Mucosa of descending colon (tissue), 3 donors: ENCODE measurements around the gene CEP83. TPM values are rescaled to one million over a fixed set of nuclear protein-coding genes. Genes with fewer than 3 reads are reported as not detected.

Experiments used
- ATAC-seq: fragments of 200-7000 bp; cut with Tn5 transposase; one replicate; pipeline ENCODE4 v1.9.1; 2020; ENCODE audit warnings: mild to moderate bottlenecking, moderate library complexity
- DNase-seq, 3 donors: peaks; one replicate each; pipeline ENCODE4 v3.0.0-alpha.2; 2020
- H3K36me3 ChIP-seq: fragments of 200-600 bp; one replicate; pipeline ENCODE4 v1.8.0; 2021; ENCODE audit warnings: low read depth, mild to moderate bottlenecking
- H3K4me1 ChIP-seq: fragments of 200-600 bp; one replicate; pipeline ENCODE4 v1.8.0; 2021; ENCODE audit warnings: low read depth, mild to moderate bottlenecking
- H3K4me3 ChIP-seq: fragments of 200-600 bp; one replicate; pipeline ENCODE4 v1.8.0; 2021; ENCODE audit warnings: mild to moderate bottlenecking
- H3K9me3 ChIP-seq: fragments of 200-600 bp; one replicate; pipeline ENCODE4 v1.8.0; 2021; ENCODE audit warnings: mild to moderate bottlenecking
- intact Hi-C, 2 donors: fragments of 100-400 bp; cut with DNase I in 1 of 2; cut with micrococcal nuclease in 1 of 2; formaldehyde crosslinking; loops; one replicate each; pipeline versions ENCODE4 v1.11.0 to v1.11.1; 2022; cut with DNase I, micrococcal nuclease
- total RNA-seq, 3 donors: library from RNA; stranded (reverse); fragmentation: NEBNext Ultra II Directional in 2 of 3; extraction: Animal tissue kit (Norgen Biotek cat#: 25700) in 2 of 3; gene quantifications; one replicate each; pipeline versions ENCODE4 v1.2.1 to v1.2.4, GENCODE V29; 2021 to 2023
- TF ChIP-seq, protein P1 (sequence below): fragments of 200-600 bp; IDR thresholded peaks from one replicate; pipeline ENCODE4 v1.8.0; 2022; ENCODE audit warnings: antibody characterized with exemption, mild to moderate bottlenecking
- donor health status: DM: no; HTN: no; CAD: no; lungs with moderate emphysema.
- donor health status: DM: no; HTN: no; CAD: no.
- donor health status: DM: no; HTN: yes; CAD: no.

CEP83 gene
- total RNA-seq, 3 donors from 2014 or later, result 11.7 to 14.4 (median 14.3) TPM

DNA sequence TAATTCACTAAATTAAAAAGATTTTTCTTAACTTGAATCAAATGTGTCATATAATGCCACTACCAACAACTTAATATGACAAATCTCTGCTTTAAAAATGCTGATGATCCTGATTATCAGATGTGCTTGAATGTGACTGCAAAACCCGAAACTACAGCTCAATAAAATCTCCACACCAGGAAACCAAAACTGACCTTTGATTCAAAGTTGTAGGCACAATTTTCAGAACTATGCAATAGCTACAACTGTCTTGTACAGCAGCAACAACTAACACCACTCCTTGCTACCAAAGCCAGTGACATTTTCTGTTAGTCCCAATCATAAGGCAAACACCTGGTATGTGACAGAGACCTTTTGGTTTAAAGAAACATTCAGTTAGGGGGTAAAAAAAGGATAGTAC lies 147.3 kb downstream of the CEP83 start:
- H3K36me3 ChIP-seq, result no peaks in the 10 kb centered on the region
- H3K9me3 ChIP-seq, result peaks cover 2% of the 10 kb centered on the region
- TF ChIP-seq, protein P1, sequence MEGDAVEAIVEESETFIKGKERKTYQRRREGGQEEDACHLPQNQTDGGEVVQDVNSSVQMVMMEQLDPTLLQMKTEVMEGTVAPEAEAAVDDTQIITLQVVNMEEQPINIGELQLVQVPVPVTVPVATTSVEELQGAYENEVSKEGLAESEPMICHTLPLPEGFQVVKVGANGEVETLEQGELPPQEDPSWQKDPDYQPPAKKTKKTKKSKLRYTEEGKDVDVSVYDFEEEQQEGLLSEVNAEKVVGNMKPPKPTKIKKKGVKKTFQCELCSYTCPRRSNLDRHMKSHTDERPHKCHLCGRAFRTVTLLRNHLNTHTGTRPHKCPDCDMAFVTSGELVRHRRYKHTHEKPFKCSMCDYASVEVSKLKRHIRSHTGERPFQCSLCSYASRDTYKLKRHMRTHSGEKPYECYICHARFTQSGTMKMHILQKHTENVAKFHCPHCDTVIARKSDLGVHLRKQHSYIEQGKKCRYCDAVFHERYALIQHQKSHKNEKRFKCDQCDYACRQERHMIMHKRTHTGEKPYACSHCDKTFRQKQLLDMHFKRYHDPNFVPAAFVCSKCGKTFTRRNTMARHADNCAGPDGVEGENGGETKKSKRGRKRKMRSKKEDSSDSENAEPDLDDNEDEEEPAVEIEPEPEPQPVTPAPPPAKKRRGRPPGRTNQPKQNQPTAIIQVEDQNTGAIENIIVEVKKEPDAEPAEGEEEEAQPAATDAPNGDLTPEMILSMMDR, result no peak
- DNase-seq, result peak in 1 of 3 donors; percentile 18
- no peaks in the 10 kb centered on the region for H3K4me1 ChIP-seq
- H3K4me3 ChIP-seq, result no peak overlapping the region
- intact Hi-C loops, result no loop called here
- ATAC-seq, result peak; percentile 98

DNA sequence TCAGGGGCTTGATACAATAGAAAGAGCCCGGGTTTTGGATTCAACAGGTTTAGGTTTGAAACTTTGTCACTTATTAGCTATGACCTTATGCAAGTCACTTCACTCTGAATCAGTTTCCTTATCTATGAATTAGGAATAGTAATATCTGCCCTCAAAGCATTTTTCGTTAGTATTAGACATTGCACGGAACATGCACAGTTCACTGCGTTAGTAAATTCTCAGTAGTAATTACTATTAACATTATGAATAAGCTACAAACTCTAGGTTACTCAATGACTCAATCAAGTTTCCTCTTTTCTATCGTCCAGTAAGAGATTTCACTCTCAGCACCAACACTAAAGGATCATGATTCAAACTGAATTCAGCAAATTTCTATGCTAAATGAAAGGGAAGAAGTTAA lies 150.3 kb downstream of the CEP83 start:
- intact Hi-C loops, result no loop called here
- TF ChIP-seq, protein P1, result no peak
- H3K4me3 ChIP-seq, result no peak overlapping the region
- no peaks in the 10 kb centered on the region for H3K4me1 ChIP-seq
- H3K9me3 ChIP-seq, result no peaks in the 10 kb centered on the region
- H3K36me3 ChIP-seq, result no peaks in the 10 kb centered on the region
- no peak for ATAC-seq
- no peak for DNase-seq

DNA sequence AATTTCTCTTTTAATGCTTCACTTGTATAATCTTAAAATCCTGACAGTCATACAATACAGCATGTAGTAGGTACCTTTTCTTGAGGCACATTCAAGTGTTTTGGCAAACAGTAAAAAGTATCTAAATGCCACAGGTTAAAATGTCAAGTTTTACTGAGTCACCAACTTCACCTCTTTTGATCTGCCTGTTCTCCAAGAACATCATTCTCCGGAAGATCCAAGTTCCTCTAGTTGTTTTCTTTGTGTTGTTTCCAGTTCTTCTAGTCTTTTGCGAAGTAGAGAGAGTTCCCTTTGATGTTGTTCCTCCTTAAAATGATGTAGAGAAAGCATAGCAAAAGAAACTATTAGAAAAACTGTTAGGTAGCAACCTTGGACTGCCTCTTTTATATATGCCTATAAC lies 151.1 kb downstream of the CEP83 start:
- ATAC-seq (no peak), DNase-seq (no peak)
- TF ChIP-seq, protein P1, result no peak
- Histone ChIP-seq H3K36me3 (no peaks in the 10 kb centered on the region), H3K4me3 (no peak overlapping the region), H3K9me3 (no peaks in the 10 kb centered on the region), H3K4me1 (no peaks in the 10 kb centered on the region)
- intact Hi-C loops, result no loop called here

DNA sequence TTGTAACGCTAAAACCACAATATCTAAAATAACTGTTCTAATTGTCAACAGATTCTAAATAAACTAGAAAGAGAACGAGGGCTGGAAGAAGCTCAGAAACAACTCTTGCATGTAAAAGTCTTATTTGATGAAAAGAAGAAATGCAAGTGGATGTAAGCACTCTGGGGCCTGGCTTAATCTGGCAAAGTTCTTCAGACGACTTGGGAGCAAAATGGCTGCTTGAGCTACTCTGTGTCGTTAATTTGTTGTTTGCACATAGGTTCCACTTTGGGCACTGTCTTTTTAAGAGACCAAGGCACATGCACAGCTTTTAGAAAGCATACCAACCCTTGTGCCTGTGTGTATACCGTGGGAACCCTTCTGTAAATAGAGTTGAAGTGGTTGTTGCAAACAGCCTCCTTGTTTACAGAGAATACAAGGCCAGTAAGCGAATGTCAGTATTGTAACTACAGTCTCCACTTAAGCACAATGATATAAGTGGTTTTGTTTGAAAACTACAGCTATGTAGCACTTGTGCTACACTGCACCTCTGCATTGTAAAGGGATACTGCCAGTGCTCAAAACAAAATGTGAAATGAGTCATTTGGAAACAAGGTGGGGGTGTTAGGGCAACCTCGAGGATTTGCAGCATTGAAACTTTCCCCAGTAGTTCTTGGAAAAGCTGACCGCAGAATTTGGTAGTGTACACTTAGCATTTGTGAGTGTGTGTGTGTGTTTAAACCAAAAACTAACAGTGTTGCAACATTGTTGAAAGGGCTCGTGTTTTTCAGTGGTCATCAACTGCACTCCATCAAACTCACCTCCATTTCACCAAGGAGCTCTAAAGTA lies 154.3 kb downstream of the CEP83 start:
- peak; percentile 28 for ATAC-seq
- intact Hi-C loops, result no loop called here
- TF ChIP-seq, protein P1, result no peak
- no peaks in the 10 kb centered on the region for H3K4me1 ChIP-seq
- H3K4me3 ChIP-seq, result no peak overlapping the region
- no peak for DNase-seq
- no peaks in the 10 kb centered on the region for H3K36me3 ChIP-seq
- H3K9me3 ChIP-seq, result no peaks in the 10 kb centered on the region

DNA sequence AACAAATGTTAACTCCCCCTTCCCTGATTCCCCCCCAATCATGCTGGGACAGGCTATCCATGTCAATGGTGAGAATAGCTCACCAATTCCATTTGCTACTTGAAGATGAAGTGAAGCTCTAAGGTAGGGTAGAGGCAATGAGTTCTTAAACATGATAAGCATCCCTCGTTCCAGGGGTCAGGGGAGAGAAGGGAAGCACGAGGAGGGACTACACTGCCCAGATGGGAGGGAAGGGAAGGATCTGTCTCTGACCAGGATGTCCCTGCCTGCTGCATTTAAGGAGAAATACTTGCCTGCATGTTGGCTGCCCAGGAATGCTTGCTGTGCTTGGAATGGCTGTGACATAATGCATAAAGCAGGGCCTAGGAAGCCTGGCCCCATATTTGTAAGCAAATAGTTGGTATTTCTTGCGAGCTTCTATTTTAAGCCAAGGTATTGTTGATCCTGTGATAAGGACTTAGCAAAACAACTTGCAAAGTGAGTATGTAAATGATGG lies 155.1 kb downstream of the CEP83 start:
- TF ChIP-seq, protein P1, result no peak
- no peaks in the 10 kb centered on the region for H3K9me3 ChIP-seq
- H3K4me3 ChIP-seq, result no peak overlapping the region
- intact Hi-C loops, result no loop called here
- ATAC-seq, result no peak
- no peaks in the 10 kb centered on the region for H3K36me3 ChIP-seq
- no peak for DNase-seq
- no peaks in the 10 kb centered on the region for H3K4me1 ChIP-seq
